GM18873 (cell line): ENCODE results near the gene LRRC52.

ENCODE experiments used
- ATAC-seq: cut with Tn5 transposase; IDR thresholded peaks from one replicate; pipeline ENCODE4 v1.9.1; 2021; ENCODE audit warnings: mild to moderate bottlenecking, moderate library complexity, moderate number of reproducible peaks; ENCODE audit not compliant: unreplicated experiment, low FRiP score

The LRRC52 gene

DNA sequence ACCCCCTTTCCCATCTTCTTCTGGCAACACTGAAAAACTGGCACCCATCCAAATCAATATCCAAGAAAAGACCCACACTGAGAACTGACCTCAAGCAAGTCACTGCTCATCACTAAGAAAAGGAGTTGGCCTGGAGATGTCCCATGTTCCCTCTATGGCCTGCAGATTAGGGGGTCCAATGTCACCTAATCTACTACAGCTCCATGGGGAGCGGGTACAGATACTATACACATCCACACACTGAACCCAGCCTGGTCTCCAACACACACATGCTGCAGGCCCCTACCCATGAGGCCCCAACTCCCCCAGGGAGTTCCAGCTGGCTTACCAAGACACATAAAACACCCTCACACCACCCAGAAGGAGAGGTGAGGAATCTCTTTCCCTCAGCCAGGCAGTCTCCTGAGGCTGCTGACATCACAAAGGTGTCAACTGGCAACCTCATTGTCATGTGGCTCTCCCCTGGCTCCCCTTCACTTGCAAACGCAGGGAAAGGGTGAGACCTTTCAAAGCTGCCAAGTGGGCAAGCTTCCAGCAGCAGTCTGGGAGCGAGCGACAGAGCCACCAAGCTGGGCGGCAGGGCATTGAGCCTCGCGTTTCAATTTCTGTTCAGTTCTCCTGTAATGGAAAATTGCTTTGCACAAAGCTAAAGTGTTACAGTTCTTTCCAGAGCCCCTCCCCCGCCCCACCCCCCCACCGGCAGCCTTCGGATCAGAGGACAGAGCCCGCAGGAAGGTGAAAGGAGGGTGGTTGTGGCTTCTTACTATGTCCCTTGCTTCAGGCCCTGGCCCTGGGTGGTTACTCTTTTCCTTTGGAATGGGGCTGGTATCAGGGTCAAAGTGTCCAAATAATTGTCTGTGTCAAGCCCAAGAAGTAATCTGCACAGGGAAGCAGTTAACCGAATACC lies at the start of gene LRRC52:
Gene LRRC52, plus strand, starts transcription at position 469 of the 907 bp plus-strand sequence. Its CDS starts 297 bp downstream, at position 766.
- ATAC-seq, result no peak

GRCh38 chr1:165494949-165495857 lies 48.6 kb upstream of the LRRC52 start:
- ATAC-seq, result no peak

GRCh38 chr1:165495858-165496205 lies 48.0 kb upstream of the LRRC52 start:
- no peak for ATAC-seq

- no peak for ATAC-seq
Measured at GRCh38 chr1:165496501-165496900, 47.3 kb upstream of the LRRC52 start.

DNA sequence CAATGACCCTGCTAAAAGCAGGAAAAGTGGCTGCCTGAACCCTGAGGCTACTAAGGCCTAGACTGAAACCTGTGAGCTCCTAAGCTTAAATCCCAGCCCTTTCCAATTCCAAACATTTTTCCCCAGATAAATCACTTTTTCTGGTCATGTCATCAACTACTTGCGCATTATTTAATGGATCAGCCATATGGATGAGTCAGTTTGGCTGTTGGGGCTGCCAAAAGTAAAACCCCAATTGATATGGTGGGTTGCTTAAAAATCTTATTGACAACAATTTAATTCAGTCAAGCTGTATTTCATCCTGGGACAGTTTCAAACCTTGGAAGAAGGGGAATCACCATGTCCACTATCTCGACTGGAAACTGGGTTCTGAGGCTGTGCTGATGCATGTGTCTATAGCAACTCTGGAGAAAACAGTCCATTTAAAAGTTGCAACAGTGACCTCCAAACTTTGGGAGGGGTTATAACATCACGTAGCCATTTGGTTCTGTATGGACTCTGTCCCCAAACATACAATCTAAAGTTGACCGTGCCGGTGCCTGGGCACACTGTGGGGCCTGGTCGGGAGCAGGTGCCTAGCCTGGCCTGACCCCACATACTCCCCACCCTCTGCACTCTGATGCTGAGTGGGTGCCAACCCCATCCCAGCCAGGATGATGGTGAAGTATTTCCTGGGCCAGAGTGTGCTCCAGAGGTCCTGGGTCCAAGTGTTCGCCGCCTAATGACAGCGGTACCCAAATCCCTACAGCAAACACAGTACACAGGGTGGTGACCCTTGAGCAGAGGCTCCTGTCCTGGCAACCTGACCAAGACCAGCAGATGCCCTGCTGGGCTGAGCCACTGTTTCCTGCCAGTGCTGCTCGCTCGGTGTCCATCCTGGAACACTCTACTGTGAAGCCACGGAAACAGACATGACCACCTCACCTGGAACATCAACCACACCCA lies 46.5 kb upstream of the LRRC52 start:
- no peak for ATAC-seq

DNA sequence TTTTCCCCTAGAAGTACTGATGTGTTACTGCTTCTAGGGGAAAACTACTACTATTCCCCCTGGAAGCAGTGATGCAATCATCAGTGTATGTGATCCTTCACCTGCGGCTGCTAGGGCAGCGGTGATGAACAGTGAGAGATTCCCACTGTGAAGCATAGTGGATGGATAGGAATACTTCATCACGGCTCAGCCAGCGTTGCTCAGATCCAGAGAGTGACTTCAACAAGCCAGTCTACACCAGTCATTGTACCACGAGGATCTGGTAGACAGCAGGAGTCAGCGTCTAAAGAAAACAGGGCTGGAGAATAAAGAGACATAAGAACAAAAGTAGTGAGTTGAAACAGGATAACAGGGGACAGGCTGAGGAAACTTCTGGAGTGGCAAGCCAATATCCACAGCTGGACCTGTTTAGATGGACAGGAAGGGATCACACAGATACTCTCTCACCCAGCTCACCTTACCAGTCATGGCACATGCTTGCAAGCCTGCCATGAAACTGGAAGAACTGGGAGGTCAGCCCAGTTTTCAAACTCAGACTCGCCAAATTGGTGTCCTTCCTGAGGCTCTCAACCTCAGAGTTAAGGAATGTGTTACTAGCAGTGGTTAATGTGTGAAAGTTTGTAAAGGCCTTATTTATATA lies 42.4 kb upstream of the LRRC52 start:
- ATAC-seq, result no peak

DNA sequence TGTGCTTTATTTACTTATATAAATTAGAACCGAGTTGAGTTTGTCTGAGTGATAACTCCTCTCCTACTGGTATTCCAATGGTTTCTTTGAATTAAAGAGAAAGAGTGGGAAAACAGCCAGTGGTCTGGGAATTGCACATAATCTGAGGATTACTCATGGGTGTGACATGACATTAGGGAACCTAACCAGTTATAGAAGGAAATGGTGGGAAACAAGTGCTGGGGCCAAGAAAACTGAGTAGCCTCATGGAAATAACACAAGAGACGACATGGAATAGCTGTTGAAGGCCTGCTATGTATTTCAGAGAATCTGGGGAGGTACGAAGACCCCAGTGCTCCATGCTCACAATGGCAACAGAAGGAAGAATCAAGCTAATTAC lies 41.8 kb upstream of the LRRC52 start:
- no peak for ATAC-seq

DNA sequence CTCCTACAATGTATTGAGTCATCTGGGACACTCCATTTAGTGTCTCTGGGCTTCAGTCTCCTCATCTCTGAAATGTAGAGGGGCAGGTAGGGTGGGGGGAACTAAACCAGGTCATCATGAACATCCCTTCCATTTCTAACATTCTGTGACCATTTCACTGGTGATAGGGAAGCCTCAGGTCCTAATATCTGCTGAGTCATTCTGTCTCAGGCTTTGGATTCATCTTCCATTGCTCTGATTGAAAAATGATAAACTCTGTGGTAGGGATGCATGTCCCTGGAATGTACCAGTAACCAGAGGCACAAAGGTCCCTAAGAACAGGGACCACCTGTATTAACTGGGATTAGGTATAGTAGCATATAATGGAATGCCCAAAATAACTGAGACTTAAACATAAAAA lies 36.2 kb upstream of the LRRC52 start:
- ATAC-seq, result no peak

GRCh38 chr1:165508291-165508690 lies 35.5 kb upstream of the LRRC52 start:
- ATAC-seq, result no peak

DNA sequence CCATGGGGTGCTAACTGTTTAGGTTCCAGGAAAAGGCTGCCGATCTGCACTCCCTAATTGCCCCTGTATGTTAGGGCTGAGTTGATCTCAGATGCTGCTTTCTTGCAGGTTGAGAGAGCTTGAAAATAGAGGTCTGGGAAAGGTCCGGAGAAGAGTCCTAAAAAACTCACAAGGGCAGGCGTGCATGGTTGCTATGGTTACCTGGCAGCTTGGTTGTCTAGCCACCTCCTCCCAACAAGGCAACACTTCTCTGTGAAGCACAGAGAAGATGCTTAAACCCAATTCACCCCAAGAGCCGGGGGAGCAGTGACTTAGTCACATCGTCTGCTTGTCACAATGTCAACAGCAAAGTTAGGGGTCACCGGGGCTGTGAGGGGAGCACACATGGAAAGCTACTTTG lies 31.0 kb upstream of the LRRC52 start:
- no peak for ATAC-seq

- no peak for ATAC-seq
Measured at GRCh38 chr1:165516469-165516868, 27.3 kb upstream of the LRRC52 start.

- ATAC-seq, result no peak
Measured at GRCh38 chr1:165520646-165521045, 23.2 kb upstream of the LRRC52 start.

DNA sequence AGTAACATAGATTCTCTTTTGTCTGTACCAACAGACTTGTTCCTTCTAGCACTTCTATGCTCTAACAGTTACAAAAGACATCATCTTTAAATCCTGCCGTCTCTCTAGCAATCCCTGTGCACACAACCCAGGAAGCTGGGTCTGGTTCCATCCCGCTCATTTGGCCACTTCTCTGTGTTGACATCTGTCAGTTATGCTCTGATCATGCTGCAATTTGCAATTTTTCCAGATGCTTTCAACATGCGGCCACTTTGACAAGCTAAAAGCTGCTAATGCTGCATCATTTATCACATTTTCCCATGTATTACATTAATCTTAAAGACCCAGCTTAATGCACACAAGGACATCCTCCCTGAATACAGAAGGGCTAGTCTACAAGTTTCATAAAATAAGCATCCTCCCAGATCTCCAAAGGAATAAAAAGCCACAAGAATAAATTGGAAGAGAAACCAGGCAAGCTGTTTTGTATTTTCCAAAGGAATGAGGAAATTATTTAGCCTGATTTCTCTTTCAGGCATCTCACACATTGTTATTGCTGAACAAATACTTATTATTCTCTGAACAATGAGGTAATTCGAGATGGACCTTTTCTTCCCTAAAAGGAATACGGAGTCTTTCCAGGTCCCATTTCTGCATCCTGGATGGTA lies 19.0 kb upstream of the LRRC52 start:
- no peak for ATAC-seq

- no peak for ATAC-seq
Measured at GRCh38 chr1:165525708-165526107, 18.1 kb upstream of the LRRC52 start.

GRCh38 chr1:165527251-165528007 lies 16.4 kb upstream of the LRRC52 start:
- no peak for ATAC-seq

DNA sequence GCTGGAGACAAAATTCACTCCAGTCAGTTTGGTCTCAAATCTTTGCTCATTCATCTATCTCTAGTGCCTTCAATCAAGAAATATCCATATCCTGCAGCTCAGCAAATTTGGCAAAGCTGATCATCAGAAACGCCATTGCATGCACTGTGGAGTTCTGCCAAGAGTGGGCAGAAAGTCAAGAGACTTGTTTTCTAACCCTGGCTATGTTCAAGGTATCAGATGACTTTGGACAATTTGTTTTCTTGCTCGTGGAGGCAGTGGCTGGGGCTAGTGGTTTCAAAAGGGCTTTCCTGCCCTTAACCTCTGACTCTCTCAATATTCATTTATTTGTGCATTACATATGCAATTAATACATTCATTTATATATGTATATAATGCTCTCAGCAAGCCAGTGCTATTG lies 12.8 kb upstream of the LRRC52 start:
- ATAC-seq, result no peak

DNA sequence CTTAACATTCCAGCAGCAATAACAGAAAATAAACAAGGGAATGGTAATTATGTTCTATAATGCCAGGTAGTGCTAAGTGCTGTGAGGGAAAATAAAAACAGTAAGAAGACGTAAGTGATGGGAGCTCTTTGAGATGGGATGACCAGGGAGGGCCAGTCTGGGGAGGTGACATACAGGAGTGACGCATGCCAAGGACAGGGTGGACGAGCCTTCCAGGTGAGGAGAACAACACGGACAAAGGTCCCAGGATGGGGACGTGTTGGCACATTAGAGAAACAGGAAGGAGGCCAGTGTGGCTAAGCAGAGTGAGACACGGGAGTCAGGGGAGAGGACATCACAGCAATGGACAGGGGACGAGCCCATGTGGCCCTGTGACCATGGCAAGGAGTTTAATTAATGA lies 11.7 kb upstream of the LRRC52 start:
- ATAC-seq, result no peak

DNA sequence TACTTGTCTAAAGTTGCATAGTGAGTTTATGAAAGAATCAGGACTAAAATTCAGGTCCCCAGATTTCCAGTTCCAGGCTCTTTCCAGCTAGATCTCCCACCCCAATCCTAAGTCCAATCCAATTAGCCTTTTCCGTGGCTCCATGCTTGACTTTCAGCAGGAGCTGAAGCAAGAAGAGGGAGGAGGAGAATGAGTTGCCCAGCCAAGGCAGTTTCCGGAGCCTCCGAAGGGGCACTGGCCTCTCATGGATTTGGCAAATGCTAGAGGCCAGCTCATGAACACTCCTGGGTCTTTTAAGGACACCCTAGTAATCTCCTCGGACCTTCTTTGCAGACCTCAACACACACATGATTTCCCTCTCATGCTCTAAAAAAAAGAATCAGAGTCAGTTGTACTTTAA lies 10.5 kb upstream of the LRRC52 start:
- ATAC-seq, result no peak

DNA sequence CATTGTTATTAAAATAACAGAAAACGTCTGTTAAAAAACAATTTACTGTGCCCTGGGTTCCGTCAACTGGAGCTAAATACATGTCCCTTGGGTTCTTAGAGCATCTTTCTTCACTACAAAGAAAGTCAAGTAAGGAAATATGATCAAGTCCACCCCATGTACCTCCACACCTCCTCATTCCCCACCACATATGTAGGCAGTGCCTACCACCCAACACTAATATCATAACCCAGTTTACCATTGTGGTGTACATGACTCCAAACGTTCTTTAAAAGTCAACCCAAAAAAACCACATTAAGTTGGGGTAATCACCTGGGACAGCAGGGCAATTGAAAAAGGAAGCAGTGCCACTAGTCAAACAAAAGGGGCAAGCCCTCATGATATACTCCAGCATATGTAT lies 7.8 kb upstream of the LRRC52 start:
- no peak for ATAC-seq
